Mesothelial cell of epicardium (in vitro differentiated cells): ENCODE measurements around the gene LONP1. TPM values are rescaled to one million over a fixed set of nuclear protein-coding genes. Genes with fewer than 3 reads are reported as not detected.
A peak's percentile ranks its signal among the peaks of the same experiment; 100 is the strongest.

Experiments
- DNase-seq, 2 experiments: peaks; one replicate each; pipeline ENCODE4 v3.0.0; 2021; ENCODE audit warnings: low spot score in 2 of 2; ENCODE audit not compliant: unreplicated experiment in 2 of 2
- H3K27ac Mint-ChIP-seq: 2 replicates; pipeline ENCODE4 v1.8.0; 2021; ENCODE audit warnings: mixed read lengths
- H3K27me3 Mint-ChIP-seq: 2 replicates; pipeline ENCODE4 v1.8.0; 2021; ENCODE audit warnings: low read depth, mixed read lengths
- H3K36me3 Mint-ChIP-seq: 2 replicates; pipeline ENCODE4 v1.8.0; 2021; ENCODE audit warnings: mixed read lengths
- H3K4me1 Mint-ChIP-seq: 2 replicates; pipeline ENCODE4 v1.8.0; 2021; ENCODE audit warnings: mixed read lengths
- H3K4me3 Mint-ChIP-seq: 2 replicates; pipeline ENCODE4 v1.8.0; 2021; ENCODE audit warnings: mild to moderate bottlenecking, moderate library complexity, mixed read lengths
- H3K9me3 Mint-ChIP-seq: 2 replicates; pipeline ENCODE4 v1.8.0; 2021; ENCODE audit warnings: mixed read lengths
- CTCF ChIP-seq: fragments of 200-600 bp; sonication (generic); IDR thresholded peaks from one replicate; pipeline ENCODE4 v1.5.0; 2021; ENCODE audit warnings: antibody characterized with exemption; ENCODE audit not compliant: unreplicated experiment
- total RNA-seq: library from RNA; stranded (reverse); gene quantifications from 3 replicates; pipeline ENCODE4 v1.2.1, GENCODE V29; 2021

The LONP1 gene
- total RNA-seq, 1 donor from 2014 or later = 69.8 TPM

- no peaks in the 10 kb centered on the region for H3K9me3 Mint-ChIP-seq
- H3K36me3 Mint-ChIP-seq = peaks cover 3% of the 10 kb centered on the region
- H3K4me1 Mint-ChIP-seq = peaks cover 12% of the 10 kb centered on the region
- no peaks in the 10 kb centered on the region for H3K27me3 Mint-ChIP-seq
- no peak for DNase-seq
- H3K4me3 Mint-ChIP-seq = no peak overlapping the region
- TF ChIP-seq CTCF = no peak
- no peak overlapping the region for H3K27ac Mint-ChIP-seq
These were observed 24.2 kb downstream of the LONP1 start for GRCh38 chr19:5695649-5696195.

DNA sequence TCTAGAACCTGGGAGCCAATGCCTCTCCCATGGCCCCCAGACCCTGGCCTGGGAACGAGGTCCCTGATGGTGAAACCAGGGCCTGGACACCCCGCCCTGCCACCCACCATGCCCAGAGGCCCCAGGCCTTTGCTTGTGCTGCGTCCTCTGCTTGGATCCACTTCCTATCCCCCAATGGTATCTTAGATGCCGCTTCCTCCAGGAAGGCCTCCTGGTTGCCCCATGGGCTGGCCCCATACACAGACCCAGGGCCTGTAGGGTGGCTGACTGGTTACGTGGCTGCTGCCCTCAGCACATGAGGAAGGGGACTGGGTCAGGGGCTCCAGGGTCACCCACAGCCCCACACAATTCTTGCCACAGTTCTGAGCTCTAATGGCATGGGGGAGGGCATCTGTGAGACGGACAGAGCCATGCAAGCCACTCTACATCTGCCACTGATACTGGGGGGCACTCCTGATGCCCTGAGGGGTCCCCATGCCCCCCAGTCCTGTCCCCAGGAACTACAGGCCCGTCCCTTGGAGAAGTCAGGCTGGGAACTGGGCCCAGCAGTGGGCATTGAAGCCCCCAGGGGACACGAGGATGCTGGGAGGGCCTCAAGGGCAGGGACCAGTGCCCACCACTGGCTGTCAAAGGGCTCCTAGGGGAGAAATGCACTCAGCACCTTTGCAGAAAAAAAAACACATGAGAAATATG, 24.8 kb downstream of the LONP1 start:
- DNase-seq = no peak
- no peak overlapping the region for H3K27ac Mint-ChIP-seq
- no peaks in the 10 kb centered on the region for H3K27me3 Mint-ChIP-seq
- no peaks in the 10 kb centered on the region for H3K36me3 Mint-ChIP-seq
- TF ChIP-seq CTCF = no peak
- no peak overlapping the region for H3K4me3 Mint-ChIP-seq
- no peaks in the 10 kb centered on the region for H3K9me3 Mint-ChIP-seq
- H3K4me1 Mint-ChIP-seq = peaks cover 14% of the 10 kb centered on the region

- Mint-ChIP-seq H3K4me3 (no peak overlapping the region), H3K27me3 (no peaks in the 10 kb centered on the region), H3K27ac (no peak overlapping the region), H3K4me1 (peaks cover 16% of the 10 kb centered on the region), H3K9me3 (no peaks in the 10 kb centered on the region), H3K36me3 (no peaks in the 10 kb centered on the region)
- no peak for DNase-seq
- TF ChIP-seq CTCF = no peak
These were observed 25.6 kb downstream of the LONP1 start for GRCh38 chr19:5694167-5694955.

DNA sequence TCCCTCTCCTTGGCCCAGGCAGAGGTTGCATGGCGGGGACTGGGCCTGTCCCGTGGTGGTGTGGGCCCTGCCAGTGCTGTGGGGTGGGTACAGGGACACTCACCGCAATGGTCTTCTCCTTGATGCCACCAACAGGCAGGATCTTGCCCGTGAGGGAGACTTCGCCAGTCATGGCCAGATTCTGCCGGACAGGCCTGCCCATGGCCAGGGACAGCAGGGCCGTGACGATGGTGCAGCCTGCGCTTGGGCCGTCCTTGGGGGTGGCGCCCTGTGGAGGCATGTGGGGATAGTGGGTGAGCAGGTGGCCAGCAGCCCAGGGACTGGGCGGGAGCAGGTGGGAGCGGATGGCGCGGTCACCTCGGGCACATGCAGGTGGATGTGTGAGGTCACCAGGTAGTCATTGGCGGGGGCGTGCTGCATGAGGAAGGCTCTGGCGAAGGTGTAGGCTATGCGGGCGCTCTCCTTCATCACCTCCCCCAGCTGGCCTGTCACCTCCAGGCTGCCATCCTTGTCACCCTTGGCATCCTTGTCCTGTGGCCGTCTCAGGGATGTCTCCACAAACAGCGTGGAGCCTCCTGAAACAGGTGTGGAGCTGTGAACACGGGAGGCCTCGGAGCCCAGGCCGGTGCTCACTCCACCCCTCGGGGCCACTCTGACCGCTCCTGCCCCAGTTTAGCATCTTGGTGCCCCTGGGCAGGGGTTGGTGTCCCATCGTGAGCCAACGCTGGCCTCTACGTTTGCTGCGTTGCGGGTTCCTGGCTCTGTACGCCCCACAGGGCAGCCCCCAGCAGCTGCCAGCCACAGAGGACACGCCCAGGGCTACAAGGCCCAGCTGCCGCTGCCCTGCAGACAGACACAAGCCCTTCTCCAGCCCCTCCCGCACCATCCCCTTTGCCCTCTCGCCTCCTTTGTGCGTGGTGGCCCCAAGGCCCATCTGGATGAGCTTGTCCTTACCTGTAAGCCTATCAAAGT, 26.5 kb downstream of the LONP1 start:
- Mint-ChIP-seq H3K9me3 (no peaks in the 10 kb centered on the region), H3K27me3 (no peaks in the 10 kb centered on the region), H3K36me3 (no peaks in the 10 kb centered on the region), H3K4me1 (peaks cover 16% of the 10 kb centered on the region), H3K27ac (no peak overlapping the region), H3K4me3 (peak overlapping the region; percentile 98)
- no peak for TF ChIP-seq CTCF
- no peak for DNase-seq

DNA sequence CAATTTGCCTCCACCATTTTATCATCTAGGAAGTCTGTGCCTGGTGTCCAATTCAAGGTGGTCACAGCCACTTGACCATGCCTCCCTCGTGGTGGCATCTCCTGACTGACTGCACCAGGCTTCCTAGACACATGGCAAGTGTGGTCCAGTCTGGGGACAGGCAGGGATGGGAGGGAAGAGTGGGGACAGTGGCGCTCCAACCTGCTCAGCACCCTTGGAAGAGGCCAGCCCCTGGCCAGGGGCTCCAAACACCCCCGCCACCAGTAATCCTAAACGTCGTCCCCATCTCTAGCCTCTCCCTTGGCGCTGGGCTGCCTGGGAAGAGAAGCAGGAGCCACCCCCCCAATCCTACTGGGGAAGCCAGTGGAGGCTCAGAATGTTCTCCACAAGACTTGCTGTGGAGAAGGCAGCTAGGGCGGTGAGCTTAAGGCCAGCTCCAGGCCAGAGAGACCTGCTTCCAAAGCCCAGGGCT, 27.2 kb downstream of the LONP1 start:
- no peaks in the 10 kb centered on the region for H3K27me3 Mint-ChIP-seq
- H3K4me1 Mint-ChIP-seq = peaks cover 16% of the 10 kb centered on the region
- peak overlapping the region; percentile 98 for H3K4me3 Mint-ChIP-seq
- H3K9me3 Mint-ChIP-seq = no peaks in the 10 kb centered on the region
- H3K36me3 Mint-ChIP-seq = no peaks in the 10 kb centered on the region
- H3K27ac Mint-ChIP-seq = peak overlapping the region; percentile 80
- DNase-seq = no peak
- TF ChIP-seq CTCF = no peak
